Gastrocnemius medialis (tissue), 4 donors: ENCODE measurements around the gene LMCD1.

Experiments used
- POLR2A ChIP-seq, 2 donors: fragments of 450-650 bp; IDR thresholded peaks; one replicate each; pipeline ENCODE4 v1.6.1; 2017; ENCODE audit warnings: antibody characterized with exemption in 2 of 2, mild to moderate bottlenecking in 2 of 2, moderate library complexity in 2 of 2
- TF ChIP-seq, protein P1 (sequence below), 5 experiments: fragments of 450-650 bp in 3 of 5; fragments of 200-600 bp in 2 of 5; sonication (generic) in 2 of 5; IDR thresholded peaks in 4 of 5; conservative IDR thresholded peaks in 1 of 5; 1 replicate in 4 of 5; 2 replicates in 1 of 5; pipeline ENCODE4 v1.5.1; 2016 to 2019; ENCODE audit warnings: antibody characterized with exemption in 5 of 5, mild to moderate bottlenecking in 3 of 5, moderate library complexity in 3 of 5

- no peak for TF ChIP-seq POLR2A (IDR thresholded peaks at IDR 0.05)
- TF ChIP-seq, protein P1, sequence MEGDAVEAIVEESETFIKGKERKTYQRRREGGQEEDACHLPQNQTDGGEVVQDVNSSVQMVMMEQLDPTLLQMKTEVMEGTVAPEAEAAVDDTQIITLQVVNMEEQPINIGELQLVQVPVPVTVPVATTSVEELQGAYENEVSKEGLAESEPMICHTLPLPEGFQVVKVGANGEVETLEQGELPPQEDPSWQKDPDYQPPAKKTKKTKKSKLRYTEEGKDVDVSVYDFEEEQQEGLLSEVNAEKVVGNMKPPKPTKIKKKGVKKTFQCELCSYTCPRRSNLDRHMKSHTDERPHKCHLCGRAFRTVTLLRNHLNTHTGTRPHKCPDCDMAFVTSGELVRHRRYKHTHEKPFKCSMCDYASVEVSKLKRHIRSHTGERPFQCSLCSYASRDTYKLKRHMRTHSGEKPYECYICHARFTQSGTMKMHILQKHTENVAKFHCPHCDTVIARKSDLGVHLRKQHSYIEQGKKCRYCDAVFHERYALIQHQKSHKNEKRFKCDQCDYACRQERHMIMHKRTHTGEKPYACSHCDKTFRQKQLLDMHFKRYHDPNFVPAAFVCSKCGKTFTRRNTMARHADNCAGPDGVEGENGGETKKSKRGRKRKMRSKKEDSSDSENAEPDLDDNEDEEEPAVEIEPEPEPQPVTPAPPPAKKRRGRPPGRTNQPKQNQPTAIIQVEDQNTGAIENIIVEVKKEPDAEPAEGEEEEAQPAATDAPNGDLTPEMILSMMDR (IDR thresholded peaks at IDR 0.05 in 4 of 5, conservative IDR thresholded peaks at IDR 0.05 in 1 of 5) = no peak
Observed at GRCh38 chr3:8464668-8465067, 37.0 kb upstream of the LMCD1 start.
